Measurements from ENCODE around the gene CSH2.
"Not testable (repeated sequence)": the region's sequence is repeated elsewhere in the genome, so short reads cannot be mapped to it uniquely, and the experiment has no call there.

CSH2 gene

DNA sequence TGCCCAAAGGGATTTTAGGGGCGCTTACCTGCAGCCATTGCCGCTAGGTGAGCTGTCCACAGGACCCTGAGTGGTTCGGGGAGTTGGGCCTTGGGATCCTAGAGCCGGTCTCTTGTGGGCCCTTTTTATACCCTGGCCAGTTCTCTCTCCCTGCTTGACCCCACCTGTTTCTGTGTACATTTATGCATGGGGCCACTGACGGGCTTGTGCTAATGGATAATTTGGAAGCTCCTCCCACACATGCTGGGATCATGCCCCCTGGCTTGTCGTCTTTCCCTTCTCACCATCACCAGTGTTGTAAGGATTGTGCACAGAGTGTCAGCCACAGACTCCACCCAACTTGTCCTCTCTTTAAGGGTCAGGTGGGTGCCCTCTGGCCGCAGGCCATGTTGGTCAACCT lies at the start of gene CSH2:
CSH2 (minus strand) TSS at position 101 of the 400 bp plus-strand sequence; CDS start at position 38, 63 bp downstream.
- not testable (repeated sequence) for DNase-seq

DNA sequence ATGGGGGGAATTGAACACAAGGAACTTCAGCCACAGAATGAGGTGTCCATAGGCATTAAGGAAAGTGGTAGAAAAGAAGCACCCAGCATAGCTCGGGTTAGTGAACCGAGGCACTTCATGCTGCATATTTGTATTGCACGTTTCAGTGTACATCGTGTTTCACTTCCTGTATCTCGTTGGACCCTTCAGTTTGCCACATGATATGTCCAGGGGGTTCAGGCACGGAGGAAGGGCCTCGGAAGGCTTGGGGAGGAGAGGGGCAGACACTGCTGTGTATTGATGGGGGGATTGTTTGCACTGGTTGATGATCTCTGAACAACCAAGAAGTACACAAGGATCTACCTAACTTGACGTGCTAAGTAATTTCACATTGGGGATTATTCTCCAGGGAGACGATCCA lies 48.9 kb upstream of the CSH2 start:
- not testable (repeated sequence) for DNase-seq

DNA sequence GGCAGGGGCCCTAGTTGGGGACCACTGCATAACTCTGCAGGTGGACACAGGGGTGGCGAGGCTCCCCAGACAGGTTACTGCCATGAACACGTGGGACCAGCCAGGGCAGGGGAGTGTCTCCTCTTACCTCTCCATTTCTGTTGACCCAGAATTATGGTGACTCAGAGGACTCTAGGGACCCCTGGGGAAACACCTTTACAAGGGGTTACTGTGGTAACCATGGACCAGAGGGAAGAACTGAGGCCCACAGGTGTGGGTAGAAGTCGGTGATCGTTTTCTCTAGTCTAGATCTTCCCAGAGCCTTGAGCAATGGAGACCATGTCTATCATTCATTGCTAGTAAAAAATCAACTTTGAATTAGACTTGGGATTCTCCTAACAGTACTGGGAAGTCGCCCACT lies 47.3 kb upstream of the CSH2 start:
- not testable (repeated sequence) for DNase-seq

DNA sequence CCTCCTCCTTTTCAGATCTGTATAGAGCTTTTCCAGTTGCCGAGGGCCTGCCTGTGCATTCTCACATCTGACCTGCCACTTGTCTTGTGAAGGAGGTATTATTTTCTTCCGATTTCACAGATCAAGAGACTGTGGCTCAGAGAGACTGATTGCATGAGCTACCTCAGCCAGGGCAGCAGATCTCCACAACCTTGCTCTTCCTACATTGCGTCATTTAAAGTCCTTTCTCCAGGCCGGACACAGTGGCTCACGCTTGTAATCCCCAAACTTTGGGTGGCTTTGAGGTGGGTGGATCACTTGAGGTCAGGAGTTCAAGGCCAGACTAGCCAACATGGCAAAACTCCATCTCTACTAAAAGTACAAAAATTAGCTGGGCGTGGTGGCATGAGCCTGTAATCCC lies 46.6 kb upstream of the CSH2 start:
- not testable (repeated sequence) for DNase-seq

DNA sequence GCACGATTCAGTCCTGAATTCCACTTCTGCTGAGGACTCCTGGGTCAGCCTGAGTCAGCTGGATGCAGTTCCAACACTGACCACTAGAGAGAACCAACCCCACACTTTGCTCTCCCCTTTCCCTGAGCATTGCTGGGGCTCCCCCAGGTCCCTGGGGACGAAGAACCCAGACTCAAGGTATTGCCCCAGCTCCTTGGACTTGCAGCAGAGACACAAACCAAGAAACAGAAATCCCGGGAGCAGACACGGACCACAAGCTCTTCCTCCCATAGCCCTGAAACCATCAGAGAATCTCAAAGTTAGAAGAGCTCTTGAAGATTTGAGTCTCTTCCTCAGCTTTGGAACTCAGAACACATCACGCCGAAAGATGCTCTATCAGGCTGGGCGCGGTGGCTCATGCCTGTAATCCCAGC lies 45.8 kb upstream of the CSH2 start:
- peak in 1 of 2 experiments; percentile 71 for DNase-seq

DNA sequence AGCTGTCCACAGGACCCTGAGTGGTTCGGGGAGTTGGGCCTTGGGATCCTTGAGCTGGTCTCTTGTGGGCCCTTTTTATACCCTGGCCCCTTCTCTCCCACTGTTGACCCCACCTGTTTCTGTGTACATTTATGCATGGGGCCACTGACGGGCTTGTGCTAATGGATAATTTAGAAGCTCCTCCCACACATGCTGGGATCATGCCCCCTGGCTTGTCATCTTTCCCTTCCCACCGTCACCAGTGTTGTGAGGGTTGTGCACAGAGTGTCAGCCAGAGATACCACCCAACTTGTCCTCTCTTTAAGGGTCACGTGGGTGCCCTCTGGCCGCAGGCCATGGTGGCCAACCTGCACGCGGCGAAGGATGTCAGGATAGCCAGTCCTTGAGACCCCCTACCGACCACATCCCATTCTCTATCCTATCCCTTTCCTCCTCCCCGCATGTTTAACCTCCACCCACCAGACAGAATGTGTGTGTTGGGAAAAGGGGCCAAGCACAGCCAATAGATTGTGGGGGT lies 45.4 kb upstream of the CSH2 start, which contains the start of gene GH1:
GH1 (minus strand) TSS at position 51 of the 517 bp plus-strand sequence. CDS start 63 bp downstream, outside the sequence.
- DNase-seq: not testable (repeated sequence)

DNA sequence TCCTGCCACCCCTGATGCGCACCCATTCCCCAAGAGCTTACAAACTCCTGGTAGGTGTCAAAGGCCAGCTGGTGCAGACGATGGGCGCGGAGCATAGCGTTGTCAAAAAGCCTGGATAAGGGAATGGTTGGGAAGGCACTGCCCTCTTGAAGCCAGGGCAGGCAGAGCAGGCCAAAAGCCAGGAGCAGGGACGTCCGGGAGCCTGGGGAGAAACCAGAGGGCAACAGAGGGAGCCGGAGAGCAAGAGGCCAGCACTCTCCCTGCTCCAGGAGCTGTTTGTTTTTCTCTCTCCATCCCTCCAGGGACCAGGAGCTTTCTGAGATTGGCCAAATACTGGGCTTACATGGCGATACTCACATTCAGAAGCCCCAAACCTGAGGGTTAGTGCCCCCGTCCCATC lies 44.8 kb upstream of the CSH2 start:
- DNase-seq: peak in 1 of 2 experiments; percentile 14

DNA sequence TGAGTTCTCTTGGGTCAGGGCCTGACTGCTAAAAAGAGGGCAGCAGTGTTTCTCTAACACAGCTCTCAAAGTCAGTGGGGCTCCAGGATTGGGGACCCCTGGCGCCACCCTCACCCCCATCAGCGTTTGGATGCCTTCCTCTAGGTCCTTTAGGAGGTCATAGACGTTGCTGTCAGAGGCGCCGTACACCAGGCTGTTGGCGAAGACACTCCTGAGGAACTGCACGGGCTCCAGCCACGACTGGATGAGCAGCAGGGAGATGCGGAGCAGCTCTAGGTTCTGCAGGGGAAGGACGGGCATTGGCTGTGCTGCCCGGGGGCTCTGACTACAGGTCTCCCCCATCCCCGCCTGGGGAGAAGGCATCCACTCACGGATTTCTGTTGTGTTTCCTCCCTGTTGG lies 44.2 kb upstream of the CSH2 start:
- no peak for DNase-seq

DNA sequence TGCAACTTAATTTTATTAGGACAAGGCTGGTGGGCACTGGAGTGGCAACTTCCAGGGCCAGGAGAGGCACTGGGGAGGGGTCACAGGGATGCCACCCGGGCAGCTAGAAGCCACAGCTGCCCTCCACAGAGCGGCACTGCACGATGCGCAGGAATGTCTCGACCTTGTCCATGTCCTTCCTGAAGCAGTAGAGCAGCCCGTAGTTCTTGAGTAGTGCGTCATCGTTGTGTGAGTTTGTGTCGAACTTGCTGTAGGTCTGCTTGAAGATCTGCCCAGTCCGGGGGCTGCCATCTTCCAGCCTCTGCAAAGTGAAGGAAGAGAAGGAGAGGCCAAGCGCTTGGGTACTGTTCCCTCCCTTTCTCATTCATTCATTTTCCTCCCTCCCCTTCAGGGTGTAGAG lies 43.7 kb upstream of the CSH2 start:
- DNase-seq: not testable (repeated sequence)

DNA sequence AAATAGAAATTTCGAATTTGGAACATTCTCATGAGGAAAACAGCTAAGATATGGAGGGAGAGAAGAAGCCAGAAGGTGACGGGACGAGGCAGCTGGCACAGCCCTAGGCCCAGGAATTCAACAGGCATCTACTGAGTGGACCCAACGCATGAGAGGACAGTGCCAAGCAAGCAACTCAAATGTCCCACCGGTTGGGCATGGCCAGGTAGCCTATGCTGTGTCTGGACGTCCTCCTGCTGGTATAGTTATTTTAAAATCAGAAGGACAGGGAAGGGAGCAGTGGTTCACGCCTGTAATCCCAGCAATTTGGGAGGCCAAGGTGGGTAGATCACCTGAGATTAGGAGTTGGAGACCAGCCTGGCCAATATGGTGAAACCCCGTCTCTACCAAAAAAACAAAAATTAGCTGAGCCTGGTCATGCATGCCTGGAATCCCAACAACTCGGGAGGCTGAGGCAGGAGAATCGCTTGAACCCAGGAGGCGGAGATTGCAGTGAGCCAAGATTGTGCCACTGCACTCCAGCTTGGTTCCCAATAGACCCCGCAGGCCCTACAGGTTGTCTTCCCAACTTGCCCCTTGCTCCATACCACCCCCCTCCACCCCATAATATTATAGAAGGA lies 43.2 kb upstream of the CSH2 start:
- DNase-seq: no peak

DNA sequence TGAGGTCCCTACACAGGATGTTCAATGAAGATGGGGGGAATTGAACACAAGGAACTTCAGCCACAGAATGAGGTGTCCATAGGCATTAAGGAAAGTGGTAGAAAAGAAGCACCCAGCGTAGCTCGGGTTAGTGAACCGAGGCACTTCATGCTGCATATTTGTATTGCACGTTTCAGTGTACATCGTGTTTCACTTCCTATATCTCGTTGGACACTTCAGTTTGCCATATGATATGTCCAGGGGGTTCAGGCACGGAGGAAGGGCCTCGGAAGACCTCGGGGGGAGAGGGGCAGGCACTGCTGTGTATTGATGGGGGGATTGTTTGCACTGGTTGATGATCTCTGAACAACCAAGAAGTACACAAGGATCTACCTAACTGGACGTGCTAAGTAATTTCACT lies 42.3 kb upstream of the CSH2 start:
- not testable (repeated sequence) for DNase-seq

DNA sequence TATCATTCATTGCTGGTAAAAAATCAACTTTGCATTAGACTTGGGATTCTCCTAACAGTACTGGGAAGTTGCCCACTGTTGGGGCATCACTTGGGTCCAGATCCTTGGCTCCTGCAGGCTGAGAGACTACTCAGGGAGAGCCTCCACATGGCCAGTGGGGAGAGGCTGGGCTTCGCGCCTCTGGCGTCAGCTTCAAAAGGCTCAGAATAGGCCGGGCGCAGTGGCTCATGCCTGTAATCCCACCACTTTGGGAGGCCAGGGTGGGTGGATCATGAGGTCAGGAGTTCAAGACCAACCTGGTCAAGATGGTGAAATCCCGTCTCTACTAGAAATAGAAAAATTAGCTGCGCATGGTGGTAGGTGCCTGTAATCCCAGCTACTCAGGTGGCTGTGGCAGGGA lies 41.0 kb upstream of the CSH2 start:
- no peak for DNase-seq

DNA sequence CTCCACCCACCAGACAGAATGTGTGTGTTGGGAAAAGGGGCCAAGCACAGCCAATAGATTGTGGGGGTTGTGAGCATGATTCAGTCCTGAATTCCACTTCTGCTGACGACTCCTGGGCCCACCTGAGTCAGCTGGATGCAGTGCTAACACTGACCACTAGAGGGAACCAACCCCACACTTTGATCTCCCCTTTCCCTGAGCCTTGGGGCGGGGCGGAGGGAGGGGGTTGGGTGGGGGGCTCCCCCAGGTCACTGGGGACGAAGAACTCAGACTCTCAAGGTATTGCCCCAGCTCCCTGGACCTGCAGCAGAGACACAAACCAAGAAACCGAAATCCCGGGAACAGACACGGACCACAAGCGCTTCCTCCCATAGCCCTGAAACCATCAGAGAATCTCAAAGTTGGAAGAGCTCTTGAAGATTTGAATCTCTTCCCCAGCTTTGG lies 38.2 kb upstream of the CSH2 start:
- peak in 1 of 2 experiments; percentile 60 for DNase-seq

DNA sequence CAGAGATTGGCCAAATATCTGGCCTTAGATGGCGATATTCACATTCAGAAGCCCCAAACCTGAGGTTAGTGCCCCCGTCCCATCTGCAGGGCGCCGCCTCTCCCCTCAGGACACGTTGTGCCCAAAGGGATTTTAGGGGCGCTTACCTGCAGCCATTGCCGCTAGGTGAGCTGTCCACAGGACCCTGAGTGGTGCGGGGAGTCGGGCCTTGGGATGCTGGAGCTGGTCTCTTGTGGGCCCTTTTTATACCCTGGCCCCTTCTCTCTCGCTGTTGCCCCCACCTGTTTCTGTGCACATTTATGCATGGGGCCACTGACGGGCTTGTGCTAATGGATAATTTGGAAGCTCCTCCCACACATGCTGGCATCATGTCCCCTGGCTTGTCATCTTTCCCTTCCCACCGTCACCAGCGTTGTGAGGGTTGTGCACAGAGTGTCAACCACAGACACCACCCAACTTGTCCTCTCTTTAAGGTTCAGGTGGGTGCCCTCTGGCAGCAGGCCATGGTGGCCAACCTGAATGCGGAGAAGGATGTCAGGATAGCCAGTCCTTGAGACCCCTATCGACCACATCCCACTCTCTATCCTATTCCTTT lies 37.7 kb upstream of the CSH2 start, which contains the start of gene CSHL1:
CSHL1 (minus strand) TSS at position 218 of the 595 bp plus-strand sequence; CDS start at position 156, 62 bp downstream.
- DNase-seq: no peak

DNA sequence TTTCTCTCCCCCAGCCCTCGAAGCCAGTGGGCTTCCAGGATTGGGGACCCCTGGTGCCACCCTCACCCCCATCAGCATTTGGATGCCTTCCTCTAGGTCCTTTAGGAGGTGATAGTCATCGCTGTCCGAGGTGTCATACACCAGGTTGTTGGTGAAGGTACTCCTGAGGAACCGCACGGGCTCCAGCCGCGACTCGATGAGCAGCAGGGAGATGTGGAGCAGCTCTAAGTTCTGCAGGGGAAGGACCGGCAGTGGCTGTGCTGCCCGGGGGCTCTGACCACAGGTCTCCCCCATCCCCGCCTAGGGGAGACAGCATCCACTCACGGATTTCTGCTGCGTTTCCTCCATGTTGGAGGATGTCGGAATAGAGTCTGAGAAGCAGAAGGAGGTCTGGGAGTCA lies 36.6 kb upstream of the CSH2 start:
- DNase-seq: no peak

DNA sequence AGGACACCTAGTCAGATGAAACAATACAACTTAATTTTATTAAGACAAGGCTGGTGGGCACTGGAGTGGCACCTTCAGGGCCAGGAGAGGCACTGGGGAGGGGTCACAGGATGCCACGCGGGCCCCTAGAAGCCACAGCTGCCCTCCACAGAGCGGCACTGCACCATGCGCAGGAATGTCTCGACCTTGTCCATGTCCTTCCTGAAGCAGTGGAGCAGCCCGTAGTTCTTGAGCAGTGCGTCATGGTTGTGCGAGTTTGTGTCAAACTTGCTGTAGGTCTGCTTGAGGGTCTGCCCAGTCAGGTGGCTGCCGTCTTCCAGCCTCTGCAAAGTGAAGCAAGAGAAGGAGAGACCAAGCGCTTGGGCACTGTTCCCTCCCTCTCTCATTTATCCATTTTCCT lies 36.1 kb upstream of the CSH2 start:
- not testable (repeated sequence) for DNase-seq

DNA sequence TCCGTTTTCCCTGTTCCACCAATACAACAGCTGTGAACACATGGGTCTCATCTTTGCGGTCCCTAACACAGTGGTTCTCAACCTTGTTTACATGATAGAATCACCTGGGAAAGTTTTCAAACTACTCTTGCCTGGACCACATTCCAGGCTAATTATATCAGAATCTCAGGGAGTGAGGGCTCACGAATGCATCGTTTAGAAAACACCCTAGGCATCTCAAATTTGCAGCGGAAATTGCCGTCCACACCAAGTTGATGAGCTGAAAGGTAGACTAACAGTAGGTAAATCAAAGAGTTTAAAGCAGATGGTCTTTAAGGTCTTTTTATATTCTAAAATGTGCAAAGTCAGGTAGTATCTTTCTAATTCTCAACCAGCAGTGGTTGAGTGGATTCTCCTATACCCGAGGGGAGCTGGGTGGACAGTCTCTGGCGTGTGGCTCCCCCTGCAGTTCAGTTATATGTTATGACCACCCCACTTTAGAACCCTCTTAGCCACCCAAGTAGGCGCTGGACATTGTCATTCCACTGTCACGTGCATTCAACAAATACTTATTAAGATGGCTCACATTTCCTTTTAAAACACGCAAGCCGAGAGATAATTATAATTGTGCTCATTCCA lies 33.8 kb upstream of the CSH2 start:
- DNase-seq: peak in 1 of 2 experiments; percentile 35

DNA sequence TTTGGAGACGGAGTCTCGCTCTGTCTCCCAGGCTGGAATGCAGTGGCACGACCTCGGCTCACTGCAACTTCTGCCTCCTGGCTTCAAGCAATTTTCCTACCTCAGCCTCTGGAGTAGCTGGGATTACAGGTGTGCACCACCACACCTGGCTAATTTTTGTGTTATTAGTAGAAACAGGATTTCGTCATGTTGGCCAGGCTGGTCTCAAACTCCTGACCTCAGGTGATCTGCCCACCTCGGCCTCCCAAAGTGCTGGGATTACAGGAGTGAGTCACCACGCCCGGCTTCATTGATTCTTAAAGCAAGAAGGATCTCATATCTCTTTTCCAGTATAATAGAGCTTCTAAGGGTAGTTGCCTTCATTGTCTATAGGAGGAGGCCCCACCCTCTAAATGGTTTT lies 31.3 kb upstream of the CSH2 start:
- not testable (repeated sequence) for DNase-seq

DNA sequence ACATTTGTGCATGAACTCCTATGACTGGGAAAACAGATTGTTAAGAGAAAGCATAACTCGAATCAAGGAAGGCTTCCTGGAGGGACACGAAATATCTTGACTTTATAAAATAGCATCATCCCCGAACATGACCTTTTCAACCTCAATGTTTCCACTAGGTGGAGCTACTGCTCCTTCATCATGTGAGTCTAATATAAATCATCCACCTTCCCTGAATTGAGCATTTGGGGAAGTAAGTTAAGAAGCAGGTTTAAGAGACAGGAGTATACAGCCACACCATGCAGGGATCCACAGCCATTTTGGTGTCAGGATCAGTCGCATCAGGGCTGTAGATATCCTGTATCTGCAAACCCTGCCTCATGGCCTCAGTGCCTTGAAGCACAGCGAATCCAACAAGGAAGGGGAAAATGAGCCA lies 30.3 kb upstream of the CSH2 start:
- peak in 1 of 2 experiments; percentile 33 for DNase-seq

DNA sequence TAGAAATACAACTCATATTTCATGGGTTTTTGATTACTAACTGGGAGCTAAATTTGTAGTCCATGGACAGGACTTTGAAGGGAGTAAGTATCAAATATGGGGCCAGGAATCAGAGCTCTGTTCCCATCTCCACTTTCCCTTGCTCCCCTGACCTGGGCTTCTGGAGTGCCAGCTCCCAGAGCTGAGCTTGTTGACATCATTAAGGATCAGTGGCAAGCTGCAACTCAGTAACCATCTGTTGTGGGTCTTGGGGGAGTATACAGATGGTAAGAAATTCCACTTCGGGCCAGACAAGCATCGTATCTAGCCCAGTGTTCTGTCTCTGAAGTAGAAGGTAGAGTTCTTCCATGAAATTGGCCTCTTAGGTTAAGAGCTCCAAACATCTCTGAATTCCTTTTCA lies 28.5 kb upstream of the CSH2 start:
- DNase-seq: not testable (repeated sequence)

DNA sequence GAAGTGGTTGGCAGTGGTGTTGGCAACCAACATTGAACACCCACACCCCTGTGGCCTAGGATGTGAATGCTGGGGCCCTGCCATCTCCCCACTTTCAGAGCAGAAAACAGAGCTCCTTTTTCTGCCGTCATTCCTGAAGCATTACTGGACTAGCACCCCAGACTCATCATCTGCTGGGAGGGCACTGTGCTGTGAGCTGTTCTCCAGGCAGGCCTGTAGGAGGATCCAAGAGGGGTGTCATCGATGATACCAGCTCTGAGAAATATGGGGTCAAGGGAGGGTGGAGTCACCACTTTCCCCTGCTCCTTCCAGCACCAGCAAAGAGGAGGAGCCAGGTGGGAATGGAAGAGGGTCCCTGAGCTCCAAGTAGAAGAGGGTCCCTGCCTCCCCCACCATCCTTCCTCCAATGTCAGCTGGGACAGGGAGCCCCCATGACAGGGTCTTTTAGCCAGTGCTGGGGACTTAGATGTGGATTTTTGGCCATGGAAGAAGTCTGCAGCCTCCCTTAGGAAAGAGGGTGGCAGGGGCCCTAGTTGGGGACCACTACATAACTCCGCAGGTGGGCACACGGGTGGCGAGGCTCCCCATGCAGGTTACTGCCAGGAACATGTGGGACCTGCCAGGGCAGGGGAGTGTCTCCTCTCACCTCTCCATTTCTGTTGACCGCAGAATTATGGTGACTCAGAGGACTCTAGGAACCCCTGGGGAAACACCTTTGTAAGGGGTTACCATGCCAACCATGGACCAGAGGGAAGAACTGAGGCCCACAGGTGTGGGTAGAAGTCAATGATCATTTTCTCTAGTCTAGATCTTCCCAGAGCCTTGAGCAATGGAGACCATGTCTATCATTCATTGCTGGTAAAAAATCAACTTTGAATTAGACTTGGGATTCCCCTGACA lies 25.7 kb upstream of the CSH2 start:
- DNase-seq: not testable (repeated sequence)

DNA sequence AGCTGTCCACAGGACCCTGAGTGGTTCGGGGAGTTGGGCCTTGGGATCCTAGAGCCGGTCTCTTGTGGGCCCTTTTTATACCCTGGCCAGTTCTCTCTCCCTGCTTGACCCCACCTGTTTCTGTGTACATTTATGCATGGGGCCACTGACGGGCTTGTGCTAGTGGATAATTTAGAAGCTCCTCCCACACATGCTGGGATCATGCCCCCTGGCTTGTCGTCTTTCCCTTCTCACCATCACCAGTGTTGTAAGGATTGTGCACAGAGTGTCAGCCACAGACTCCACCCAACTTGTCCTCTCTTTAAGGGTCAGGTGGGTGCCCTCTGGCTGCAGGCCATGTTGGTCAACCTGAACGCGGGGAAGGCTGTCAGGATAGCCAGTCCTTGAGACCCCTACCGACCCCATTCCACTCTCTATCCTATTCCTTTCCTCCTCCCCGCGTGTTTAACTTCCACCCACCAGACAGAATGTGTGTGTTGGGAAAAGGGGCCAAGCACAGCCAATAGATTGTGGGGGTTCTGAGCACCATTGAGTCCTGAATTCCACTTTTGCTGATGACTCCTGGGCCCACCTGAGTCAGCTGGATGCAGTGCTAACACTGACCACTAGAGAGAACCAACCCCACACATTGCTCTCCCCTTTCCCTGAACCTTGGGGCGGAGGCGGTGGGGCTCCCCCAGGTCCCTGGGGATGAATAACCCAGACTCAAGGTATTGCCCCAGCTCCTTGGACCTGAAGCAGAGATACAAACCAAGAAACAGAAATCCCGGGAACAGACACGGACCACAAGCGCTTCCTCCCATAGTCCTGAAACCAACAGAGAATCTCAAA lies 23.3 kb upstream of the CSH2 start, which contains the start of gene CSH1:
CSH1 (minus strand) TSS at position 51 of the 831 bp plus-strand sequence. CDS start 63 bp downstream, outside the sequence.
- not testable (repeated sequence) for DNase-seq
